Body of pancreas (tissue), 4 donors: ENCODE measurements around the gene HNRNPA1L2. TPM values are rescaled to one million over a fixed set of nuclear protein-coding genes. Genes with fewer than 3 reads are reported as not detected.
"Not testable (repeated sequence)": the region's sequence is repeated elsewhere in the genome, so short reads cannot be mapped to it uniquely, and the experiment has no call there.

ENCODE experiments used
- ATAC-seq: fragments of 150-250 bp; one replicate; pipeline ENCODE4 v1.9.1; 2016
- DNase-seq, 4 donors: peaks; one replicate each; pipeline ENCODE4 v3.0.0-alpha.2; 2019
- H3K27ac ChIP-seq, 4 donors: fragments of 200-600 bp; sonication (generic); 1 replicate in 3 of 4; 2 replicates in 1 of 4; pipeline versions ENCODE4 v1.5.1 to v1.6.1; 2016 to 2019; ENCODE audit warnings: mild to moderate bottlenecking in 1 of 4, mixed read lengths in 1 of 4, moderate library complexity in 1 of 4
- H3K27me3 ChIP-seq, 2 donors: fragments of 200-600 bp; sonication (generic); one replicate each; pipeline ENCODE4 v1.6.0; 2016; ENCODE audit warnings: mild to moderate bottlenecking in 1 of 2
- H3K36me3 ChIP-seq, 2 donors: fragments of 200-600 bp; sonication (generic); replicated peaks in 1 of 2; 2 replicates each; pipeline ENCODE4 v1.5.1; 2016; ENCODE audit warnings: low read depth in 2 of 2; ENCODE audit not compliant: insufficient read depth in 1 of 2
- H3K4me1 ChIP-seq: fragments of 200-600 bp; sonication (generic); one replicate; pipeline ENCODE4 v1.6.0; 2016
- H3K4me3 ChIP-seq, 2 donors: fragments of 200-600 bp; sonication (generic); 1 replicate in 1 of 2; 2 replicates in 1 of 2; pipeline ENCODE4 v1.5.1; 2016 to 2019
- H3K9me3 ChIP-seq, 3 donors: fragments of 200-600 bp; sonication (generic); 1 replicate in 2 of 3; 2 replicates in 1 of 3; pipeline ENCODE4 v1.5.1; 2016
- POLR2A ChIP-seq, 3 donors: fragments of 450-650 bp; IDR thresholded peaks; one replicate each; pipeline ENCODE4 v1.6.1; 2016; ENCODE audit warnings: antibody characterized with exemption in 3 of 3, mild to moderate bottlenecking in 2 of 3
- WGBS, 2 donors: methylation state at CpG; one replicate each; pipeline ENCODE4 v1.1.5; 2017; 5-methylcytosine and 5-hydroxymethylcytosine counted together
- intact Hi-C: fragments of 100-400 bp; cut with DNase I; formaldehyde crosslinking; loops from one replicate; pipeline ENCODE4 v1.15.1; 2023
- total RNA-seq, 2 donors: library from RNA; depleted of rRNA; stranded (reverse); fragments of >200 nt; gene quantifications; one replicate each; pipeline ENCODE4 v1.1.0, GENCODE V29; 2016
- TF ChIP-seq, protein P1 (sequence below), 7 experiments: fragments of 450-650 bp in 4 of 7; fragments of 200-600 bp in 3 of 7; sonication (generic) in 3 of 7; IDR thresholded peaks; one replicate each; pipeline ENCODE4 v1.5.1; 2016 to 2019; ENCODE audit warnings: antibody characterized with exemption in 7 of 7

HNRNPA1L2 gene
- total RNA-seq, 2 donors from 2014 or later, result 3.9 TPM; not detected in 1

DNA sequence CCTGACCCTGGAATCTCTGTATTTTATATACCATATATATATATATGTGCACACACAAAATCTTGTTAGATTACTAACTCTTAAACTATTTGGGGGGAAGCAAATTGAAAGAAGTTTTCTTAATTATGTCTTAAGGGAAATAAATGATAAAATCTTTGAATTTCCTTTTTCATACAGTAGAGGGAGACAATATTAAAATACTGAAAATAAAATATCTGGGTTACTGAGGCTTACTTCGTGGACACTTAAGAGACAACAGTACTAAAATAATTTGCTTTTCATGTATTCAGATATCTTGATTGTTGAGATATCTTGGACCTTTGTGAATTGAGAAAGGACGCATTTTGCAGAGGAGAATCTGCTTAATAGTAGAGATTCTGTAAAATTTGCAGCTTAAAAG is 27.4 kb downstream of the HNRNPA1L2 start:
- H3K36me3 ChIP-seq, result peaks cover 0 to 9% of the 10 kb centered on the region in 2 donors
- WGBS, 2 donors, result 79 to 92% methylated on average over 2 of the region's 2 CpGs

DNA sequence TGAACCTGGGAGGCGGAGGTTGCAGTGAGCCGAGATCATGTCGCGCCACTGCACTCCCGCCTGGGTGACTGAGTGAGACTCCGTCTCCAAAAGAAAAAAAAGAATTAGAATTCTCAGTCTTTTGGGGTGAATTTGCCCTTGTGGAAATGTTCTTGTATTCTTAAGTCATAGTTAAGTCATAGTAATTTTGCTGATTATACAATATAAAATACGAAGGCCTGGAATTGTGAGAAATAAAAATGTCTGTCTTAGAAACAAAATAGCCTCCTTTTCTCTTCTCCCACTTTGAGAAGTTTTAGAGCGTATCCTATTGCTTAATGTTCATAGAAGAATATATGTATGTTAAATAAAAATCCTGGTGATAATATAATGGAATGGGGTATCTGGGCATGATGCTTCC is 28.5 kb downstream of the HNRNPA1L2 start:
- no peak for DNase-seq
- 89 to 96% methylated on average over 8 of the region's 8 CpGs for WGBS, 2 donors
- Histone ChIP-seq H3K9me3 (no peaks in the 10 kb centered on the region), H3K4me3 (no peak overlapping the region), H3K4me1 (peaks cover 4% of the 10 kb centered on the region), H3K36me3 (peaks cover 0 to 7% of the 10 kb centered on the region in 2 donors), H3K27ac (no peak overlapping the region), H3K27me3 (no peaks in the 10 kb centered on the region)
- TF ChIP-seq POLR2A (IDR thresholded peaks at IDR 0.05), result no peak
- TF ChIP-seq, protein P1, sequence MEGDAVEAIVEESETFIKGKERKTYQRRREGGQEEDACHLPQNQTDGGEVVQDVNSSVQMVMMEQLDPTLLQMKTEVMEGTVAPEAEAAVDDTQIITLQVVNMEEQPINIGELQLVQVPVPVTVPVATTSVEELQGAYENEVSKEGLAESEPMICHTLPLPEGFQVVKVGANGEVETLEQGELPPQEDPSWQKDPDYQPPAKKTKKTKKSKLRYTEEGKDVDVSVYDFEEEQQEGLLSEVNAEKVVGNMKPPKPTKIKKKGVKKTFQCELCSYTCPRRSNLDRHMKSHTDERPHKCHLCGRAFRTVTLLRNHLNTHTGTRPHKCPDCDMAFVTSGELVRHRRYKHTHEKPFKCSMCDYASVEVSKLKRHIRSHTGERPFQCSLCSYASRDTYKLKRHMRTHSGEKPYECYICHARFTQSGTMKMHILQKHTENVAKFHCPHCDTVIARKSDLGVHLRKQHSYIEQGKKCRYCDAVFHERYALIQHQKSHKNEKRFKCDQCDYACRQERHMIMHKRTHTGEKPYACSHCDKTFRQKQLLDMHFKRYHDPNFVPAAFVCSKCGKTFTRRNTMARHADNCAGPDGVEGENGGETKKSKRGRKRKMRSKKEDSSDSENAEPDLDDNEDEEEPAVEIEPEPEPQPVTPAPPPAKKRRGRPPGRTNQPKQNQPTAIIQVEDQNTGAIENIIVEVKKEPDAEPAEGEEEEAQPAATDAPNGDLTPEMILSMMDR (IDR thresholded peaks at IDR 0.05), result no peak
- ATAC-seq, result no peak
- intact Hi-C loops, result no loop called here

More for the DNA sequence above, 27.4 kb downstream of the HNRNPA1L2 start:
- intact Hi-C loops, result no loop called here
- H3K27me3 ChIP-seq, result no peaks in the 10 kb centered on the region
- H3K4me1 ChIP-seq, result peaks cover 4% of the 10 kb centered on the region
- H3K4me3 ChIP-seq, result no peak overlapping the region
- no peaks in the 10 kb centered on the region for H3K9me3 ChIP-seq
- TF ChIP-seq, protein P1 (IDR thresholded peaks at IDR 0.05), result no peak
- TF ChIP-seq POLR2A (IDR thresholded peaks at IDR 0.05), result no peak
- no peak for ATAC-seq
- H3K27ac ChIP-seq, result no peak overlapping the region
- no peak for DNase-seq

GRCh38 chr13:52673465-52673864 is 31.2 kb downstream of the HNRNPA1L2 start:
- H3K27me3 ChIP-seq, result no peaks in the 10 kb centered on the region
- no peaks in the 10 kb centered on the region for H3K36me3 ChIP-seq
- no peaks in the 10 kb centered on the region for H3K9me3 ChIP-seq
- intact Hi-C loops, result no loop called here
- TF ChIP-seq, protein P1 (IDR thresholded peaks at IDR 0.05), result no peak
- TF ChIP-seq POLR2A (IDR thresholded peaks at IDR 0.05), result no peak
- 81 to 90% methylated on average over 1 of the region's 1 CpG for WGBS, 2 donors
- no peak for DNase-seq
- ATAC-seq, result no peak
- H3K27ac ChIP-seq, result no peak overlapping the region
- H3K4me3 ChIP-seq, result no peak overlapping the region
- peaks cover 4% of the 10 kb centered on the region for H3K4me1 ChIP-seq

GRCh38 chr13:52677823-52678222 is 35.6 kb downstream of the HNRNPA1L2 start:
- peaks cover 0 to 17% of the 10 kb centered on the region in 2 donors for H3K36me3 ChIP-seq
- ATAC-seq (no peak), DNase-seq (no peak)
- H3K27me3 ChIP-seq, result no peaks in the 10 kb centered on the region
- no peak overlapping the region for H3K4me3 ChIP-seq
- TF ChIP-seq, protein P1 (IDR thresholded peaks at IDR 0.05), result no peak
- no peak for TF ChIP-seq POLR2A (IDR thresholded peaks at IDR 0.05)
- no peaks in the 10 kb centered on the region for H3K9me3 ChIP-seq
- no peak overlapping the region for H3K27ac ChIP-seq
- 61 to 75% methylated on average over 1 of the region's 1 CpG for WGBS, 2 donors
- peaks cover 4% of the 10 kb centered on the region for H3K4me1 ChIP-seq
- intact Hi-C loops, result no loop called here

DNA sequence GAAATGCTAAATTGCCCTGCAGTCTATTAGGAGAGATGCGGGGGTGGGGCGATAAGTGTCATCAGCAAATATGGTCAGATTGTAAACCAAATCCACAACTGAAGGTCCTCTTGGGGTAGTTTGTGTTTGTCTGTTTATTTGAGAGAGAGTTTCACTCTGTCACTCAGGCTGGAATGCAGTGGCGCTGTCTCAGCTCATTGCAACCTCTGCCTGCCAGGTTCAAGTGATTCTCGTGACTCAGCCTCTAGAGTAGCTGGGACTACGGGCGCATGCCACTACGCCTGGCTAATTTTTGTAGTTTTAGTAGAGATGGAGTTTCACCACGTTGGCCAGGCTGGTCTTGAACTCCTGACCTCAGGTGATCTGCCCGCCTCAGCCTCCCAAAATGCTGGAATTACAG is 43.6 kb downstream of the HNRNPA1L2 start:
- H3K4me3 ChIP-seq, H3K9me3 ChIP-seq, H3K4me1 ChIP-seq, H3K27me3 ChIP-seq, ATAC-seq, DNase-seq, intact Hi-C loops, H3K27ac ChIP-seq: not testable (repeated sequence)
- H3K36me3 ChIP-seq, result peaks cover 0 to 13% of the 10 kb centered on the region in 2 donors
- 91 to 97% methylated on average over 9 of the region's 9 CpGs for WGBS, 2 donors
